ENCODE data around the gene GNG13.
"Not testable (repeated sequence)": the region's sequence is repeated elsewhere in the genome, so short reads cannot be mapped to it uniquely, and the experiment has no call there.

Gene GNG13

GRCh38 chr16:760545-761343, 39.8 kb downstream of the GNG13 start, which contains the start of gene MSLN:
Gene MSLN (plus strand): TSS chr16:760734. CDS start chr16:762681, 1,947 bp downstream.
- DNase-seq: no peak

DNA sequence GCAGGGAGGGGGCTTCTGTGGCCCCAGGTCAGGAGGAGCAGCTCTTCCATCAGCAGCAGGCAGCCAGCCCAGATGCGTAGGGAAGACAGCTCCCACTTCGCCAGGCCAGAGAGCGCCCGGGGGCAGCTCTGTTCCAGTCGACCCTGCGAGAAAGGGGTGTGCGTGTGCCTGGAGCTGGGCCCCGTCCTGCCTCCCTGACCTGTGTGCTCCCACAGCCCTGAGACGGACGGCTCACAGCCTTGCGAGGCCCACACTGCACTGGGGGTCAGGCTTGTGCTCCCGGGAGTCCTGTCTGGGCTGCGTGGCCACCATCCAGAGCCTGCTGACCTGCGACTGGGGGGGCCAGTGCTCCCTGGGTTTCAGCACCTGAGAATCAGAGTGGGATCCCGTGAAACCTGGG, 40.5 kb downstream of the GNG13 start:
- DNase-seq: no peak

- DNase-seq: no peak
These were observed 41.2 kb downstream of the GNG13 start for GRCh38 chr16:759110-759910.

DNA sequence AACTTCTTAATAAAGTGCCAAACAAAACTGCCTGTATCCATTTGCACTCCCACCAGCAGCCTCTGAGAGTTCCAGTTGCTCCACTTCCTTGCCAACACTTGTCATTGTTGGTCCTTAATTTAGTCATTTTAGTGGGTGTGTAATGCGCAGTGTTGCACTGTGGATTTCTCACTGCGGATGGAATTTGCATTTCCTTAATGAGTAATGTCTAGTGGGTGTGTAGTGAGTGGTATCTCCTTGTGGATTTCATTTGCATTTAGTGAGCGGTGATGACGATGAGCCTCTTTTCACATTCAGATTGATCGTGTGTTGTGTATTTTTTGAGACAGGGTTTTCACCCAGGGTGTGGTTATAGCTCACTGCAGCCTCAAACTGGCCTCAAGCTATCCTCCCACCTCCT, 44.1 kb downstream of the GNG13 start:
- no peak for DNase-seq

GRCh38 chr16:754656-755055, 45.9 kb downstream of the GNG13 start:
- no peak for DNase-seq

DNA sequence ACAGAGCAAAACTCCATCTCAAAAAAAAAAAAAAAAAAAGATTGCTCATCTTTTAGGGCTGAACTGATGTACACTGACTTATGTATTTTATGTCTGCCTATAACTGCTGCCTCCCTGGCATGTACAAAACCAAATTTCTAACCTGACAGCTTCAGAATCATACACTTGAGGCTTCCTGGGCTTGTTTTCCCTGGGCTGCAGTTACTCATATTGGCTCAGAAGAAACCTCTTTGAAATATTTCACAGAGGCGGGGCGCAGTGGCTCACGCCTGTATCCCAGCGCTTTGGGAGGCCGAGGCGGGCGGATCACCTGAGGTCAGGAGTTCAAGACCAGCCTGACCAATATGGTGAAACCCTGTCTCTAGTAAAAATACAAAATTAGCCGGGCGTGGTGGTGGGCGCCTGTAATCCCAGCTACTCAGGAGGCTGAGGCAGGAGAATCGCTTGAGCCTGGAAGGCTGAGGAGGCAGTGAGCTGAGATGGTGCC, 46.4 kb downstream of the GNG13 start:
- not testable (repeated sequence) for DNase-seq

- no peak for DNase-seq
These were observed 48.6 kb downstream of the GNG13 start for GRCh38 chr16:752007-752312.

GRCh38 chr16:751152-752006, 49.2 kb downstream of the GNG13 start:
- no peak for DNase-seq

DNA sequence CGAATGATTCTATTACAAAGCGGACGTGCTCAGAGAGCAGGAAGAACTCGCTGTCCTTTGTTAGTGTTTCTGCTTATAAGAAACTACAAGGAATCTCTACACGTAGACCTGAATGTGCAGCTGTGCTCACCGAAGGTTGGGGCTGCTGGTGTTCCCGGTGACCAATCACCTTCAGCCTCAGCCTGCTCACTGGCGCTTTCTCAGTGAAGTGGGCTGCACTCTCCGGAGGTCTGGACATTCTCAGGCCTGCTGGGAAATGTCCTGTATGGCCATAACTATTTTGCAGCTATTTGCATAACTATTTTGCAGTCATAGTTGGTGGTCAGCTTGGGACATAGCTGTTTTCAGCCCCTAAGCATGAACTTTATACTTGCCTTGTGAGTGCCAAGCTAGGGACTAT, 50.0 kb downstream of the GNG13 start:
- no peak for DNase-seq

DNA sequence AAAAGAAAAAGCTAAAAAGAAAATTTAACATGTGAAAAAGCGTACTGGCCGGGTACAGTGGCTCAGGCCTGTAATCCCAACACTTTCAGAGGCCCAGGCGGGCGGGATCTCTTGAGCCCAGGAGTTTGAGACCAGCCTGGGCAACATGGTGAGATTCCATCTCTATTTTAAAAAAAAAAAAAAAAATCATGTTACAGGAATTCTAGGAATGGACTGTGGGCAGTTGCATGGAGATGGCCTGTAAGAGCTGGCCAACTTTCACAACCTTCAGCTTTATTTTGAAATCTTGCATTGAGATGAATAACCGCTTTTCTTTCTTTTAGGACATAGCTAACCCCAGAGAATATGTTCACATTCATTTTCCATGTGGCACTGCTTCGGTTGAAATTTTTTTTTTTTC, 51.5 kb downstream of the GNG13 start:
- DNase-seq: no peak

All from activated effector memory CD4-positive, alpha-beta T cell treated with anti-CD3 and anti-CD28 coated beads, Interleukin-2, amount 50 U/mL, for 16 hours (primary cell).